Osteoblast (primary cell): ENCODE results near the gene CELSR1. TPM values are rescaled to one million over a fixed set of nuclear protein-coding genes. Genes with fewer than 3 reads are reported as not detected.
A peak's percentile ranks its signal among the peaks of the same experiment; 100 is the strongest.

ENCODE experiments used
- DNase-seq: peaks from one replicate; pipeline ENCODE4 v3.0.0; 2011; ENCODE audit warnings: low spot score, mixed read lengths; ENCODE audit not compliant: insufficient read length; ENCODE audit errors: missing footprints
- H2AFZ ChIP-seq: 2 replicates; pipeline ENCODE4 v1.6.0; 2011; ENCODE audit warnings: mild to moderate bottlenecking, low read length
- H3K27ac ChIP-seq: 2 replicates; pipeline ENCODE4 v1.5.1; 2011; ENCODE audit warnings: mild to moderate bottlenecking, low read depth, low read length, moderate library complexity
- H3K27me3 ChIP-seq: 2 replicates; pipeline ENCODE4 v1.6.0; 2012; ENCODE audit warnings: mild to moderate bottlenecking, control low read depth, inconsistent platforms, low read length, moderate library complexity; ENCODE audit not compliant: insufficient read depth
- H3K36me3 ChIP-seq: 2 replicates; pipeline ENCODE4 v1.5.1; 2011; ENCODE audit warnings: mild to moderate bottlenecking, low read length, control low read depth, moderate library complexity; ENCODE audit not compliant: insufficient read depth
- H3K4me1 ChIP-seq: 2 replicates; pipeline ENCODE4 v1.5.1; 2011; ENCODE audit warnings: mild to moderate bottlenecking, low read length, control low read depth, moderate library complexity; ENCODE audit not compliant: insufficient read depth
- H3K4me2 ChIP-seq: 2 replicates; pipeline ENCODE4 v1.6.0; 2011; ENCODE audit warnings: mild to moderate bottlenecking, low read length; ENCODE audit not compliant: insufficient read depth
- H3K4me3 ChIP-seq: fragments of 200-600 bp; sonication (generic); 3 replicates; pipeline ENCODE4 v1.5.1; 2012; ENCODE audit warnings: mild to moderate bottlenecking, low read length, inconsistent platforms; ENCODE audit not compliant: insufficient read depth
- H3K79me2 ChIP-seq: 2 replicates; pipeline ENCODE4 v1.6.0; 2012; ENCODE audit warnings: mild to moderate bottlenecking, low read length, control low read depth, inconsistent platforms; ENCODE audit not compliant: insufficient read depth
- H3K9me3 ChIP-seq: 2 replicates; pipeline ENCODE4 v1.5.1; 2011; ENCODE audit warnings: low read depth, low read length, control low read depth
- H4K20me1 ChIP-seq: 2 replicates; pipeline ENCODE4 v1.6.0; 2012; ENCODE audit warnings: mild to moderate bottlenecking, low read length, control low read depth; ENCODE audit not compliant: insufficient read depth
- CTCF ChIP-seq: IDR thresholded peaks from 2 replicates; pipeline ENCODE4 v1.5.1; 2011; ENCODE audit warnings: mild to moderate bottlenecking, low read depth, low read length, moderate library complexity; ENCODE audit errors: extremely low read depth
- total RNA-seq: library from RNA; depleted of rRNA; stranded (reverse); fragments of >200 nt; gene quantifications from 2 replicates; pipeline ENCODE4 v1.2.3, GENCODE V29; 2012

Gene CELSR1
- total RNA-seq, 1 donor: 3.6 TPM

GRCh38 chr22:46574993-46575910, 37.8 kb upstream of the CELSR1 start:
- Histone ChIP-seq H3K79me2 (peaks cover 15% of the 10 kb centered on the region), H4K20me1 (peaks cover 17% of the 10 kb centered on the region), H3K9me3 (peaks cover 6% of the 10 kb centered on the region), H3K4me3 (no peak overlapping the region), H3K36me3 (no peaks in the 10 kb centered on the region), H2AFZ (no peak overlapping the region), H3K27me3 (peaks cover 3% of the 10 kb centered on the region), H3K4me2 (no peak overlapping the region), H3K4me1 (peaks cover 7% of the 10 kb centered on the region), H3K27ac (no peak overlapping the region)
- TF ChIP-seq CTCF: no peak
- DNase-seq: peak; percentile 78

DNA sequence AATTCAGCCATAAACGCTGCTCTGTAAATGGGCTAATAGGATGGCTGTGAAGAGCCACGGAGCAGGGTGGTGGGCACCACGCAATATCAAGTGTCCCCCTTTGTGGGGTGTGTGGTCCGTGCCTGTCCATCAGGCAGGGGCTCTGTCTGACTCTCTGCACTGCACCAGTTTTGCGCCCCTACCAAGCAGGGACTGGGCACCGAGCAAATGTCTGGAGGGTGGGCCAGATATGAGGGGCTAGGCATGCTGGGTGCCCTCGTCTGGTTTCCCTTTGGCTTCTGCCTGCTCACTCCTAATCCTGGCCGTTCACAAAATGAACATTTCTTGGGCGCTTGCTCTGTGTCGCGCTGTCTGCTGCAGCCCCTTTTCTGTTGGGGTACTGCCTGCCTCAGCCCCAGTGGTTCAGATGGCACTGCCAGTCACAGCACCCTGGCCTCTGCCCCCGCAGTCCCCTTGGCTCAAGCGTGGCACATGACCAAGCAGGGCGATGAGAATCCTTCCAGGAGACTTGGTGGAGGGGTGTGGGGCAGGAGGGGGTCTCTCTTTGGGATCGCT, 37.1 kb upstream of the CELSR1 start:
- peak; percentile 64 for DNase-seq
- Histone ChIP-seq H3K27ac (no peak overlapping the region), H2AFZ (no peak overlapping the region), H3K9me3 (peaks cover 6% of the 10 kb centered on the region), H4K20me1 (peaks cover 10% of the 10 kb centered on the region), H3K4me3 (no peak overlapping the region), H3K79me2 (peaks cover 8% of the 10 kb centered on the region), H3K36me3 (no peaks in the 10 kb centered on the region), H3K4me1 (peaks cover 7% of the 10 kb centered on the region), H3K27me3 (peaks cover 3% of the 10 kb centered on the region), H3K4me2 (no peak overlapping the region)
- no peak for TF ChIP-seq CTCF

GRCh38 chr22:46573781-46574437, 36.5 kb upstream of the CELSR1 start:
- no peak overlapping the region for H3K4me3 ChIP-seq
- H3K4me2 ChIP-seq: no peak overlapping the region
- H2AFZ ChIP-seq: no peak overlapping the region
- H4K20me1 ChIP-seq: peaks cover 9% of the 10 kb centered on the region
- H3K4me1 ChIP-seq: peaks cover 7% of the 10 kb centered on the region
- H3K27me3 ChIP-seq: peaks cover 3% of the 10 kb centered on the region
- no peak overlapping the region for H3K27ac ChIP-seq
- peaks cover 7% of the 10 kb centered on the region for H3K79me2 ChIP-seq
- no peaks in the 10 kb centered on the region for H3K36me3 ChIP-seq
- peaks cover 6% of the 10 kb centered on the region for H3K9me3 ChIP-seq
- DNase-seq: peak; percentile 90
- TF ChIP-seq CTCF: no peak
